SK-N-SH treated with all-trans-retinoic acid at 6 μM for 48 hours (cell line): ENCODE results near the gene TGIF2.
A peak's percentile ranks its signal among the peaks of the same experiment; 100 is the strongest.

Source experiments
- BACH2 ChIP-seq: fragments of 250-450 bp; sonication (Bioruptor Pico); IDR thresholded peaks from 2 replicates; pipeline ENCODE4 v1.9.0; 2021; ENCODE audit warnings: mild to moderate bottlenecking, borderline replicate concordance
- CSDC2 ChIP-seq: fragments of 250-450 bp; sonication (Bioruptor Pico); IDR thresholded peaks from 2 replicates; pipeline ENCODE4 v1.5.0; 2020; ENCODE audit warnings: mild to moderate bottlenecking, moderate library complexity
- ESRRG ChIP-seq: fragments of 250-450 bp; sonication (Bioruptor Pico); IDR thresholded peaks from 2 replicates; pipeline ENCODE4 v1.6.1; 2021; ENCODE audit warnings: mild to moderate bottlenecking
- GLIS3 ChIP-seq: fragments of 250-450 bp; sonication (Bioruptor Pico); IDR thresholded peaks from 2 replicates; pipeline ENCODE4 v1.5.0; 2020; ENCODE audit warnings: mild to moderate bottlenecking, moderate library complexity
- OSR1 ChIP-seq: fragments of 250-450 bp; sonication (Bioruptor Pico); IDR thresholded peaks from 2 replicates; pipeline ENCODE4 v1.8.0; 2022; ENCODE audit warnings: moderate library complexity, mild to moderate bottlenecking, inconsistent platforms
- RARB ChIP-seq: fragments of 250-450 bp; sonication (Bioruptor Pico); IDR thresholded peaks from 2 replicates; pipeline ENCODE4 v1.8.0; 2021; ENCODE audit warnings: mild to moderate bottlenecking, moderate library complexity
- TCF4 ChIP-seq: fragments of 250-450 bp; sonication (Bioruptor Pico); IDR thresholded peaks from 2 replicates; pipeline ENCODE4 v1.8.0; 2021; ENCODE audit warnings: mild to moderate bottlenecking, moderate library complexity, borderline replicate concordance
- ZFP3 ChIP-seq: fragments of 250-450 bp; sonication (Bioruptor Pico); IDR thresholded peaks from 2 replicates; pipeline ENCODE4 v1.5.0; 2020; ENCODE audit warnings: mild to moderate bottlenecking, moderate library complexity
- ZNF8 ChIP-seq: fragments of 450-650 bp; formaldehyde crosslinking; IDR thresholded peaks from 2 replicates; pipeline ENCODE4 v1.5.0; 2020; ENCODE audit warnings: mild to moderate bottlenecking, moderate library complexity
- TF ChIP-seq, protein P1 (sequence below): fragments of 250-450 bp; sonication (Bioruptor Pico); IDR thresholded peaks from 2 replicates; pipeline ENCODE4 v1.5.1; 2021; ENCODE audit warnings: mild to moderate bottlenecking, moderate library complexity
- TF ChIP-seq, protein P2 (sequence below): fragments of 250-450 bp; sonication (Bioruptor Pico); IDR thresholded peaks from 2 replicates; pipeline ENCODE4 v1.8.0; 2020; ENCODE audit warnings: mild to moderate bottlenecking, moderate library complexity, borderline replicate concordance

DNA sequence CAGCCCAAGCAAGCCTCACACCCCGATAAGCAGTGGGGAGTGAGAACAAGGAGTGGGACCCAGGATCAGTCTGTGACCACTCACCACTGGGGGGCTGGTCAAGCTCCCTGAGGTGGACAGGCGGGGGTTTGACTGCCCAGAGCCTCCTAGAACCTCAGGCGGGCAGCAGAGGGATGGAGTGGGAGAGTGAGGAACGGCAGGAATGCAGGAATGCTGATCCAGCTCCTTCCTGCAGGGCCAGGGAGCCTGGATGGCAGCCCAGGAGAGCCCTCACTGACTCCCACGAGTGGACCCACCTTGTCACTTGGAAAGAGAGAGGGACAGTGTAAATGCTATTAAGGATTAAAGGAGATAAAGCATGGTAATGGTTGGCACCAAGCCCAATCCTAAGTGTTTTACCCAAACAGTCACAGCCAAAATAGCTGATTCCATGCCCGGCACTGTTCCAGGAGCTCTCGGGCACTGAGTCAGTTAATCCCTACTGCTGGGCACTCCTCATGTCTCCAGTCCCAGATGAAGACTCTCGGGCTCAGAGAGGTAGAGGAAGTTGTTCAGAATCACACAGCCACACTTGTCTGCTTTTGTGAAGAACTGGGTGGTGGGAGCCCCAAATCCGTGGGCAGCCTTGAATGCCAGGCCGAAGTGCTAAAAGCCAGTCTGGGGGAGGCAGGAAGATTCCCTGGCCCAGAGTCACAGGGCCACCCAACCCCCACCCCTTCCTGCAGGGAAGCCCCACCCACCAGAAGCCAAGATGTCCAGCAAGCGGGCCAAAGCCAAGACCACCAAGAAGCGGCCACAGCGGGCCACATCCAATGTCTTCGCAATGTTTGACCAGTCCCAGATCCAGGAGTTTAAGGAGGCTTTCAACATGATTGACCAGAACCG, 29.0 kb upstream of the TGIF2 start:
- TF ChIP-seq RARB (CRISPR knock-in tag) (no peak), ZNF8 (CRISPR knock-in tag) (no peak), GLIS3 (CRISPR knock-in tag) (no peak), ESRRG (CRISPR knock-in tag) (no peak), CSDC2 (CRISPR knock-in tag) (no peak), TCF4 (no peak), OSR1 (CRISPR knock-in tag) (no peak), ZFP3 (CRISPR knock-in tag) (peak; percentile 24; the same call in 1 of the 2 replicates), BACH2 (no peak)
- TF ChIP-seq, protein P1, sequence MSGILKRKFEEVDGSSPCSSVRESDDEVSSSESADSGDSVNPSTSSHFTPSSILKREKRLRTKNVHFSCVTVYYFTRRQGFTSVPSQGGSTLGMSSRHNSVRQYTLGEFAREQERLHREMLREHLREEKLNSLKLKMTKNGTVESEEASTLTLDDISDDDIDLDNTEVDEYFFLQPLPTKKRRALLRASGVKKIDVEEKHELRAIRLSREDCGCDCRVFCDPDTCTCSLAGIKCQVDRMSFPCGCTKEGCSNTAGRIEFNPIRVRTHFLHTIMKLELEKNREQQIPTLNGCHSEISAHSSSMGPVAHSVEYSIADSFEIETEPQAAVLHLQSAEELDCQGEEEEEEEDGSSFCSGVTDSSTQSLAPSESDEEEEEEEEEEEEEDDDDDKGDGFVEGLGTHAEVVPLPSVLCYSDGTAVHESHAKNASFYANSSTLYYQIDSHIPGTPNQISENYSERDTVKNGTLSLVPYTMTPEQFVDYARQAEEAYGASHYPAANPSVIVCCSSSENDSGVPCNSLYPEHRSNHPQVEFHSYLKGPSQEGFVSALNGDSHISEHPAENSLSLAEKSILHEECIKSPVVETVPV (CRISPR knock-in tag): no peak
- TF ChIP-seq, protein P2, sequence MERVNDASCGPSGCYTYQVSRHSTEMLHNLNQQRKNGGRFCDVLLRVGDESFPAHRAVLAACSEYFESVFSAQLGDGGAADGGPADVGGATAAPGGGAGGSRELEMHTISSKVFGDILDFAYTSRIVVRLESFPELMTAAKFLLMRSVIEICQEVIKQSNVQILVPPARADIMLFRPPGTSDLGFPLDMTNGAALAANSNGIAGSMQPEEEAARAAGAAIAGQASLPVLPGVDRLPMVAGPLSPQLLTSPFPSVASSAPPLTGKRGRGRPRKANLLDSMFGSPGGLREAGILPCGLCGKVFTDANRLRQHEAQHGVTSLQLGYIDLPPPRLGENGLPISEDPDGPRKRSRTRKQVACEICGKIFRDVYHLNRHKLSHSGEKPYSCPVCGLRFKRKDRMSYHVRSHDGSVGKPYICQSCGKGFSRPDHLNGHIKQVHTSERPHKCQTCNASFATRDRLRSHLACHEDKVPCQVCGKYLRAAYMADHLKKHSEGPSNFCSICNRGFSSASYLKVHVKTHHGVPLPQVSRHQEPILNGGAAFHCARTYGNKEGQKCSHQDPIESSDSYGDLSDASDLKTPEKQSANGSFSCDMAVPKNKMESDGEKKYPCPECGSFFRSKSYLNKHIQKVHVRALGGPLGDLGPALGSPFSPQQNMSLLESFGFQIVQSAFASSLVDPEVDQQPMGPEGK: no peak
